PC-9 (cell line): Measurements from ENCODE around the gene INO80.

Source experiments
- EZH2 ChIP-seq: fragments of 200-600 bp; sonication (generic); IDR thresholded peaks from 2 replicates; pipeline ENCODE4 v1.8.0; 2017; ENCODE audit warnings: antibody characterized with exemption, low read depth
- TF ChIP-seq, protein P1 (sequence below): fragments of 200-600 bp; sonication (generic); conservative IDR thresholded peaks from 2 replicates; pipeline ENCODE4 v1.6.1; 2017; ENCODE audit warnings: mixed run types, antibody characterized with exemption, mild to moderate bottlenecking, moderate library complexity

DNA sequence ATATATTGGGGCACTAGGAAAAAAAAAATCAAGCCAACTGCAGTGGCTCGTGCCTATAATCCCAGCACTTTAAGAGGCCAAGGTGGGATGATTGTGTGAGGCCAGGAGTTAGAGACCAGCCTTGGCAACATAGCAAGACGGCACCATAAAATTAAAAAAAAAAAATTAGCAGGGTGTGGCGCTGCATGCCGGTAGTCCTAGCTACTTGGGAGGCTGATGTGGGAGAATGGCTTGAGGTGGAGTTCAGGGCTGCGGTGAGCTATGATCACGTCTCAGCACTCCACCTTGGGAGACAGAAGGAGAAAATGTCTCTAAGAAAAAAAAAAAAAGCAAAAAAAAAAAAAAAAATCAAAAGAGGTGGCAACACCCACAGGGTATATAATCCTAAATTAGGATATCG is 49.6 kb downstream of the INO80 start:
- TF ChIP-seq, protein P1, sequence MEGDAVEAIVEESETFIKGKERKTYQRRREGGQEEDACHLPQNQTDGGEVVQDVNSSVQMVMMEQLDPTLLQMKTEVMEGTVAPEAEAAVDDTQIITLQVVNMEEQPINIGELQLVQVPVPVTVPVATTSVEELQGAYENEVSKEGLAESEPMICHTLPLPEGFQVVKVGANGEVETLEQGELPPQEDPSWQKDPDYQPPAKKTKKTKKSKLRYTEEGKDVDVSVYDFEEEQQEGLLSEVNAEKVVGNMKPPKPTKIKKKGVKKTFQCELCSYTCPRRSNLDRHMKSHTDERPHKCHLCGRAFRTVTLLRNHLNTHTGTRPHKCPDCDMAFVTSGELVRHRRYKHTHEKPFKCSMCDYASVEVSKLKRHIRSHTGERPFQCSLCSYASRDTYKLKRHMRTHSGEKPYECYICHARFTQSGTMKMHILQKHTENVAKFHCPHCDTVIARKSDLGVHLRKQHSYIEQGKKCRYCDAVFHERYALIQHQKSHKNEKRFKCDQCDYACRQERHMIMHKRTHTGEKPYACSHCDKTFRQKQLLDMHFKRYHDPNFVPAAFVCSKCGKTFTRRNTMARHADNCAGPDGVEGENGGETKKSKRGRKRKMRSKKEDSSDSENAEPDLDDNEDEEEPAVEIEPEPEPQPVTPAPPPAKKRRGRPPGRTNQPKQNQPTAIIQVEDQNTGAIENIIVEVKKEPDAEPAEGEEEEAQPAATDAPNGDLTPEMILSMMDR = no peak
- no peak for TF ChIP-seq EZH2
